CD4-positive, alpha-beta T cell treated with Interleukin-17A for 1 hour (primary cell): ENCODE data around the gene STRADB.
"Not testable (repeated sequence)": the region's sequence is repeated elsewhere in the genome, so short reads cannot be mapped to it uniquely, and the experiment has no call there.

Experiments
- DNase-seq: peaks from one replicate; pipeline ENCODE4 v3.0.0-alpha.2; 2020

STRADB gene, protein sequence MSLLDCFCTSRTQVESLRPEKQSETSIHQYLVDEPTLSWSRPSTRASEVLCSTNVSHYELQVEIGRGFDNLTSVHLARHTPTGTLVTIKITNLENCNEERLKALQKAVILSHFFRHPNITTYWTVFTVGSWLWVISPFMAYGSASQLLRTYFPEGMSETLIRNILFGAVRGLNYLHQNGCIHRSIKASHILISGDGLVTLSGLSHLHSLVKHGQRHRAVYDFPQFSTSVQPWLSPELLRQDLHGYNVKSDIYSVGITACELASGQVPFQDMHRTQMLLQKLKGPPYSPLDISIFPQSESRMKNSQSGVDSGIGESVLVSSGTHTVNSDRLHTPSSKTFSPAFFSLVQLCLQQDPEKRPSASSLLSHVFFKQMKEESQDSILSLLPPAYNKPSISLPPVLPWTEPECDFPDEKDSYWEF

DNA sequence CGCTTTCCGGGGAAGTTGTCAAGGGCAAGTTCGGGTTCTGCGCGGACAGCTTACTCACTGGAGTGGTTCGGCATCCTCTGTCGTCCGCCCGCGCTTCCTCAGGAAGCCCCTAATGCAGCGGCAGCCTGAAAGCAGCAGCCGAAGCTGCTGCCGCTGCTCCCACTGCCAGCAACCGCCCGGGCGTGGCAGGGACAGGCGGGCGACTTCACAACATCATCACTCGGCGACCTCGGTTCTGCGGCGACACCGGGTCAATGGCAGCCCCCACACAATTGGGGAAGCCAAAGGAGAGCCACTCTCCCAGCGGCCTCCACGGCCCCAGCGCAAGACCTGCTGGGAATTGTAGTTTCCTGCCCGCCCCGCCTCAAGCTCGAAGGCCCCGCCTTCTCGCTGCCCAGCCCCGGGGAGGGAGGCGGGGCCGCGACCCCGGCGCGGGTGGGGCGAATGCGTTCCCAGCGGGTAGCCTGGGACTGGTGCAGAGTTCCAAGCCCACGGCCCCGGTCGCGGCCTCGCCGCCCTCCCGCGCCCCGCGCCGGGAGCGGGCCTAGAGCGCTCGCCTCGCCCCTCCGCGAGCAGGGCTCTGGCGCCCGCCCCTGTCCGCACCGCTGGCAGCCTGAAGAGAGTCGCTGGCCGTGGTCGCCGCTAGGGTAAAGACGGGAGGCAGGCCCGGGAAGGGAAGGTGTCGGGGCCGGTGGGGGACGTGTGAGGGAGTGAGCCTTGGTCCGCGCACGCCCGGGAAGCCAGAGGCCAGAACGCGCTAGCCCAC is at the start of gene STRADB, which contains the start of gene TRAK2:
TSS of gene STRADB (plus strand) at position 449 of the 766 bp plus-strand sequence. CDS start 3,101 bp downstream, outside the sequence.
TSS of gene TRAK2 (minus strand) at position 167 of the 766 bp plus-strand sequence. CDS start 30,951 bp downstream, outside the sequence.
- DNase-seq, result peak; percentile 98

DNA sequence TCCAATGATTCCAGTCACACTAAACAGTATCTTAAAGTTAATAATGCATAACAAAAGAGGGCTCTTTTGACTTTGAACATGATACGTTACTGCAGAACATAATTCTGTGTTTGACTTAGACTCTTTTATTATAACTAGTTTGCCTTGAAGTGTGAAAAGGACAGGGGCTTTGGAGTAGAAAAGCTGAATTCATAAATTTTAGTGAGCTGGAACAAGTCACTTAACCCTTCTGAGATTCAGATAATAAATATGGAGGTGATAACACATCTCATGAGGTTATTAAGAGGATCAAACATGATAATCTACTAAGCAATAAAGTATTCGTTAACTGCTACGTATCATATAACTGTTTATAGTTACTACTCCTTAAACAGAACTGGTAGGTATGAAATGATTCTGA is 49.7 kb upstream of the STRADB start:
- no peak for DNase-seq

DNA sequence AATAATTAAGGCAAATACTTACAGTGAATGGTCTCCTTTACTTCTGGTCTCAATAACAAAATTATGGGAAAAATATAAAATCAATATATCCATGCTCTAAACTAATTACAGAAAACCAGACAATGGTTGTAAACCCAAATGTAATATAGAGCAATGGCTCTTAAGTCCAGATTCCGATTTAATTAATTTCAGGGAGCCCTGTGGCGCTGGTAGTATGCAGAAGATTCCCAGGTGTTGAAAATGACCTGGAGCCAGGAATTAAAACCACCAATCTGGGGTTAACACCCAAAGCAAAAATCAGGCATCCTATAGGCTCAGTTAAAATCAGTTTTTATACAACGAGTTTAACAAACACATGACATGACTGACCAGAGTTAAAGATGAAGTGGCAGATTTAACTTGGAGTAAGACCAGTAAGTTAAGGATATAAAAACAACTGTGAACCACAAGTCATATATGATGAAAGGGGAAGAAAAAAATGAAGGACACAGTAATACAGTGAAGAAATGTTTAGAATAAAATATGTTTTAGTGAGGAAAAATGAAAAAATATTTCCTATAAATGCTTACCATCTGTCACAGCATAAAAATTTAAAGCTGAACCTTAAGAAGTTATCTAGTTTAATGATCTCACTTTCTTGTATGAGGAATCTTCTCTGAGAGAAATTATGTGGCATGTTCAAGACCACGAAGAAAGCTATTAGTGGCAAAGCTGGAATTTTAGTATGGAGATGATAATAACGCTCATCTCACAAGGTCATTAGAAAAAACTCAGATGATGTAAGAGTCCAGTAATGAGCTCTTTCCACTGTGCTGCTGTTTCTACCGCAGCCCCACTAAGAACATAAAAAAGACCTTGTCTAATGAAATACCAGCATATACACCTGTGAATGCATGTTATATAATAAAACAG is 48.6 kb upstream of the STRADB start:
- no peak for DNase-seq

DNA sequence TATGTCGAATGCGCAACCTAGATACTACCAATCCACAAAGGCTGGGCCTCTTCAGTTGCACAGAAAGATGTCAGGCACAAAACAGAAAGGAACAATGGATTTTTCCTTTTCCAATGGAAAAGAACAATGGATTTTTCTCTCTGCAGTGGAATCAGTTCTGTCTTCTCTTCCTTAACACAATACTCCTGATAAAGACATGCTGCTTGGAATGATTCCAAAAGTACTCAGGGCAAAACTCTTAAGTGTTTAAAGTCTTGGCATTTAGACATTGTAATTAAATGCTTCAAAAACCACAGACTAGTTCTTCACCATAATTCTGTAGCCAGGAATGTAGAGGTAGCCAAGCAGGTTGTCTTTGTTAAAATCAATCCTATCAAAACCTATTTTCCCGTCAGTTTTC is 47.7 kb upstream of the STRADB start:
- no peak for DNase-seq

DNA sequence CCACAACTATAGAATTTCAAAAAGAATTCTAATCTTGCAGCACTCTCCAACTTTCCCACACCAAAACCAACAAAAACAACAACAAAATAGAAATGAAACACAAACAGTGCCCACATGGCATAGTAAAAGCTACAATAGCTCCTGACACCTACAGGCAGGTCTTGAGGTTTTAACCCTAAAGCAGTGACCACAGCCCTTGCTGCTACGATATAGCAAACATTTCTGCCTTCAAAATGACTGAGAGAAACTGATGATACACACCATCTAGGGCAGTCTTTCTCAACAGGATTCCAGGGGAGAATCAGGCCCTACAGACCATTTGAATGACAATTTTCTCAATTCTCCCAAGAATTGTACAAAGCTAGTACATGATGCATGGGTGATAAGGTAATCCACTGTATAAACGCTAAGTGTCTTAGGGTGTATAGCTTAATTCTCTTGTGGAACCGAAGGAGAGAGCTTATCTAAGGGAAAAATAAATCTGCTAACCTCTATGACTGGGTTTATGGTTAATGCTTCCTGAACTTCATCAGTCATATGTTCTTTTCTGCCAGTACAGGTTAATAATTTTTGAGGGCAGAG is 46.8 kb upstream of the STRADB start:
- no peak for DNase-seq

DNA sequence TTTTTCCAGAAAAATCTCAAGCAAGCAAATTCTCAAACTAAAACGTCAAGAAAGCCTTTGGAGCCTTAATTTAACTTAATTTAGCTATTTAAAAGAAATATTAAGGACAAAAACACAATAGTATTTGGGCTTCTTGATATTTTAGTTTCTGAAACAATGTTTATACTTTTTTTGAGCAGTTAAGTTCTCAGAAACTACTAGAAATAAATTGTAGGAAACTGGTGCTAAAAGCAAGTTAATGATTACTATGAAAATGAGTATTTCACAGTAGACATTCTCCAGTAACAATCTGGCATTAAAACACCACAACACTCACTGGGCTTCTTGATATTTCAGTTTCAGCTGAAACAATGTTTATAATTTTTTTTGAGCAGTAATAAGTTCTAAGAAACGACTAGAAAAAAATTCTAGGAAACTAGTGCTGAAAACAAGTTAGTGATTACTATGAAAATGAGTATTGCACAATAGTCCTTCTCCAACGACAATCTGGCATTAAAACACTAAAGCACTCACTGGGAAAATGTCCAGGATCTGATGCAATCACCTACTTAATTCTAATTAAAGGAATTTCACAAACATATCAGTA is 45.4 kb upstream of the STRADB start:
- no peak for DNase-seq

DNA sequence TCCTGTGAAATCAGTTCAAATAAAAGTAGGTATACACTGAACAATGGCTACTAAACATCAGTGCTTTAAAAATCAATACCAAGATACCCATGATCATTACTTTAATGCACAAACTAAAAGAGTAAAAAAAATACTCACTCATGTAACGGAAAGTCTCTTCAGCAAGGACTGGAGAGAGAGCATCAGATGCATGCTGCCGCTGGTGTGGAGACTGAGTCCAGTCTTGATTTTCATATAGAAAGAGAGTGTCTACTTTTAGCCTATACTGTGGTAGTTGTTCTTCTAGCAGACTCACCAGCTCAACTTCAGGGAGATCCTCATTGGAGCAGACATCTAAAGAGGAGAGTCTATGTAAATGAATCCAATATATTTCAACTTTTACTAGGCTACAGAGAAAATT is 44.3 kb upstream of the STRADB start:
- DNase-seq, result no peak

DNA sequence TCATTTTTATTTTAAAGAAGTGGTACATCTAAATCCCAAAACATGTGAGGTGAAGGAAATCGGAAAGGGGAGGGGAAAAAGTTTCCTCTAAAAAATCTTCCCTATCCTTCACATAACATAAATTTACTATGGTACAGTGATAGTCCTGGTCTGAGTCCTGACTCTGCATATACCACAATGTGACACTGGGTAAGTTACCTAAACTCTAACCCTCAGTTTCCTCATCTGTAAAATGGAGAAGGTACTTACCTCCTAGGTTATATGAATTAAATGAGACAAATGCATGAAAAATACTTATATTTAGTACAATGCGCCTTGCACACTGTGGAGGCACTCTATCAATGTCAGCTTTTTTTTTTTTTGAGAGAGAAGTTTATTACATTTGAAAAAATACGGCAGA is 42.6 kb upstream of the STRADB start:
- no peak for DNase-seq

DNA sequence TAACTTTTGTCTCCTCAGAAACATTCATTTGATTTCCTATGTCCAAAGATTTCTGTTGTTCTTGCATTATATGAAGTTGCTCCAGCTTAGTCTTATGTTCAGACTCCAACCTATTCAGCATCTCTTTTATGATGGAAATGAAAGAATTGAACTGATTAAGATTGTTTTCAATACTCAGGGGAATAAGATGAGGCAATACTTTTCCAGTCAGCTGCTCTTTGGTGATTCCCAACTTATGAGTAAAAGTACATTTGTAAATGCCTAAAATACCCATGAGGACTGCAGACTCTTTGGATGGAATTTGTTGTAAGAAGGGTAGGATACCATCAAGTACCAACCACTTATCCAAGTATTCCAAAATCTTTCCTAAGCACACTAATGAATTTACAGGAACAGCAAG is 40.1 kb upstream of the STRADB start:
- DNase-seq, result no peak

DNA sequence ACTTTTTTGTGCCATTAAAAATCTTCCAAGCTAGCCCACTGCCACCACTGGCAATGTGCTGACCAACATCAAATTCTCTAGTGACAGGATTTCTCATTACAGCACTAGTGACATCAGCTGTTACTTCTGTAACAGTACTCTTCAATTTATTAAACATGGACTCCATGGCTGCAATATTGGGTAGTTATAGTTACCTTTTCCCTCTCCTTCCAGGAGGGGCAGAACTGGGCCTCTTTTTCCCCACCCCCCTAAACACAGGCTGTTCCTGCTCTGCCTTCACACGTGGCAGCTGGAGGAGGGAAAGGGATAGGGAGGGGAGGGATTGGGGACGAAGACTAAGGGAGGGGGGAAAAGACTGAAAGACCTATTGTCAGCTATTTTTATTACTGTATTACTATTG is 38.4 kb upstream of the STRADB start:
- no peak for DNase-seq

DNA sequence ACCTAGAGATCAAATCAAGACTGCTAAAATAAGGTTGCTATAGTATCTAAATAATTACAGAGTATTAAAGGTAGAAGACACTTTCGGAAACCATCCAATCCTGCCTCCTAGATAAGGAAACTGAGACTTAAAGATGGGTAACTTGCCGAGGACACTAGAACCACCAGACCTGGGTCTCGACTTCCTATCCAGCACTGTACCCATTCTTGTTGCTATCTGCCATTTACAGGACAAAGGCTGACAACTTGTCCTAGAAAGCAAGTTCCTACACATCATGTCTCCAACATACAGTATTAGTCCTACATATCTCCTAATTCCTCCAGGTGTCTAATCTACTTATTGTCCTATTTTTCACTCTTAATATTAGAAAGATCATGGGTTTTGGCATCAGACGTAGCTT is 38.0 kb upstream of the STRADB start:
- no peak for DNase-seq

DNA sequence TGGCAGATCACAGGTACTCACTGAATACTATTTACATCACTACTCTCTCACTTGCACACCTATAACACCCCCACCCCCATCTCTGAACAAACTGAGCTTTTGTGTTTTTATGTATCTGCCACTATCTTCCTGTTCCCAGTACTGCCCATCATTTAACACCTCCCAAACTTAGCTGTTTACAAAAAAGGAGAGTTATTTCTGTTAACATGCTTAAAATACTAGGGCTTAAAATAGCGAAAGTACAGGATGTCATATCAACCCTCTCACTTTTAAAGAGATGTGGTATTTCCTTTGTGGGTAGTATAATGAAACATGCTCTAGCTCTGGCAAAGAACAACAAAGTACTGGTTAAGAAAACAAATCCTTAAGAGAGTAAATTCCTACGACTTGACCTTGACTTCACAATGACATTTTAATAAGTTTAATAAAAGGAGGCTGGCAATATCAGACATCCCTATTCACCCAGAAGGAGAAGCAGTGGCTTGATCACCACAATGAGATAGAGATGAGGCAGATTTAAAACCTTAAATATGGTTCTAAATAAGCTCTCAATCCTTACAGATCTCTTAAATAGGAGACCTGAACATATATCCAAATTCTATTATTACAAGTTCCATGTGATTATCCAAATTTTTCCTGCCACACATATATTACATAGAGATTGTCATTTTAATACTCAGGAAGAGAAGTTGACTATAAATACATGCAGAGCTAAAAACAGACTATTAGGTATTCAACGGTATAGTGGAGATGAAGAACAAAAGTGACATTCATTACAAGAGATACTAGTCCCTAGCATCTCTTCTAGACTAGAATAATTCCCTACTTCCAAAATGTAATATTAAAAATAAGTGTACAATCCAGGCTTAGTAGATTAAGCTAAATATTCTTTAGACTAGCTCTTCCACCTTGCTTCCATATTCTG is 37.2 kb upstream of the STRADB start:
- DNase-seq, result peak; percentile 47

DNA sequence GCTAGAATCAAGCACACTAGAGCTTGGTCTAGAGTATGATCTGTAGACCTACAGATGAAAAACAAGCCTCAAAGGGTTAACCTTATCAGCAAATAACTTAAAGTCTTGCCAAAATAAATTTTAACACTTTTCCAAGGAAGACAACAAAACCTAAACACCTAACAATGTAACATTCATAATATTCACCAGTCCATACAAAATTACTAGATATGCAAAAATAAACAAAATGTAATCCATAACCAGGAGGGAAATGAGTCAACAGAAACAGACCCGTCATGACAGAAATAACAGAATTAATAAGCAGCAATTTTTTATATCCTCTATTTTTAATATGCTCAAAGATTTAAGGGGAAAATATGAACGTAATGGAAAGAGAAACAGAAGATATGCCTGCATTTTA is 36.4 kb upstream of the STRADB start:
- DNase-seq, result no peak

DNA sequence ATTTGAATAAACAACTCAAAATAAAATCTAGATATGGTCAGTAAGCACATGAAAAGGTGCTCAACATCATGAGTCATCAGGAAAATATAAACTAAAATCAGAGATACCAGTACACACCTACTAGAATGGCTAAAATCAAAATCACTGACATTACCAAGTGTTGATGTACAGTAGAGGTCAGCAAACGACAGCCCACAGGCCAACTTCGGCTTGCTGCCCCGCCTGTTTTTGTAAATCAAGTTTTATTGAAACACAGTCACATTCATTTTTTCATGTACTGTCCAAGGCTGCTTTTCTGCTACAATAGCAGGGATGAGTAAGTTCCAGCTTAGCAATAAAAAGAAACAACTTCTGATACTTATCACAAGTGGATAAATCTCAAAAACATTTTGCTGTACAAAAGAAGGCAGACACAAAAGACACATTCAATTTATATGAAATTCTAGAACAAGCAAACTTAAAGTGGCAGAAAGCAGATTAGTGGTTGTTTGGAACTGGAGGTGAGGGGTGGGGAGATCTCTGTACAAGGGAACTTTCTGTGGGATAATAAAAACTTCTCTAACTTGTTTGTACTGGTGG is 32.4 kb upstream of the STRADB start:
- no peak for DNase-seq

DNA sequence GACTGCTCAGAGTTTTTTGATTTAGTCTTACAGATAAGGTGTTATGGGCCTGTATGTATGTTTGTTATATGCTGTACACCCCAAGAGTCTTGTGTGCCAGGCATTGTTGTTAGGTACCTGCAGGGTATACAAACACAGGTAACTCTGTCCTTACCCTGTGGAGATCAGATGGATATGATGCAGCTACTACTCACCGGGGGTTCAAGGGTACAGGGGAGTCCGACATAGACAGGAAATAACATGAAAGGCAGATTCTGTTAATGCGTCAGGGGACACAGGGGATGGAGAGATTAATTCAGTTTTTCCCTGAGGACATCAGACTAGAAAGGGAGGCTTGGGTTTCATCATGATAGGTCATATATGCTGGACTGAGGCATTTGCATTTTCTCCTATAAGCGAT is 31.6 kb upstream of the STRADB start:
- DNase-seq, result no peak

DNA sequence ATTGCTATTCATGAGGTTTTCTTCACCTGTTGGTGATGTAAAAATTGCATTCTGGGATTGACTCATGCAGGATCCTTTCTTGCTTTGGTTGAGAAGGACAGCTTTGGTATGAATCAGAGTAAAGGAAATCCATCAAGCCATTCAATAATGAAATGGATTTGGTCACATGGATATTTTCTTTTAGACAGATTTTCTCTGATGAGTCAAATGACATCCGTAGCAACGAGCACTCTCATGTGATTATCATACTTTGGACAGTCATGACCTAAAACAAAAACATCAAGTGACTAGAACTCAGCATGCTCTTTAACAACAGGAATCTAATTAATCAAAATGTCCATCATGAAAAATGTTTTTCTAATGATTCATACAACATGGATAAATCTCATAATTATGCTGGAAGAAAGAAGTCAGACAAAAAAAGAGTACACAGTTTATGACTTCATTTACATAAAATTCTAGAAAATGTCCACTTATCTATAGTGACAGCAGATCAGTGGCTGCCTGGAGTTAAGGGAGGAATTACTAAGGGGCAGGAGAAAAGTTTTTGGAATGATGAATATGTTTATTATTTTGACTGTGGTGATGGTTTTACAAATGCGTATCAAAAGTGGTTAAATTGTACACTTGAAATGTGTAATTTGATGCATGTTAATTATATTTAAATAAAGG is 31.0 kb upstream of the STRADB start:
- no peak for DNase-seq

DNA sequence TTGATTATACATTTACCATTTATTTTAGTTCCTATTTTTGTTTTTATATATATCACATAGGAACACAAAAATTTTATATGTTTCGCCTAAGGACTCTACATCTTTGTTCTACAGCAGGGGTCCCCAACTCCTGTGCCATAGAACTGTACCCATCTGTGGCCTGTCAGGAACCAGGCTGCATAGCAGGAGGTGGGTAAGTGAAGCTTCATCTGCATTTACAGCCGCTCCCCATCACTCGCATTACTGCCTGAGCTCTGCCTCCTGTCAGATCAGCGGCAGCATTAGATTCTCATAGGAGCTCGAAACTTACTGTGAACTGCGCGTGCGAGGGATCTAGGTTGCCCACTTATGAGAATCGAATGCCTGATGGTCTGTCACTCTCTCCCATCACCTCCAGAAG is 25.6 kb upstream of the STRADB start:
- DNase-seq, result no peak

DNA sequence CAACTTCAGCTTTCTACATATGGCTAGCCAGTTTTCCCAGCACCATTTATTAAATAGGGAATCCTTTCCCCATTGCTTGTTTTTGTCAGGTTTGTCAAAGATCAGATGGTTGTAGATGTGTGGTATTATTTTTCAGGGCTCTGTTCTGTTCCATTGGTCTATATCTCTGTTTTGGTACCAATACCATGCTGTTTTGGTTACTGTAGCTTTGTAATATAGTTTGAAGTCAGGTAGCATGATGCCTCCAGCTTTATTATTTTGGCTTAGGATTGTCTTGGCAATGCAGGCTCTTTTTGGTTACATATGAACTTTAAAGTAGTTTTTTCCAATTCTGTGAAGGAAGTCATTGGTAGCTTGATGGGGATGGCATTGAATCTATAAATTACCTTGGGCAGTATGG is 23.2 kb upstream of the STRADB start:
- DNase-seq, result not testable (repeated sequence)

DNA sequence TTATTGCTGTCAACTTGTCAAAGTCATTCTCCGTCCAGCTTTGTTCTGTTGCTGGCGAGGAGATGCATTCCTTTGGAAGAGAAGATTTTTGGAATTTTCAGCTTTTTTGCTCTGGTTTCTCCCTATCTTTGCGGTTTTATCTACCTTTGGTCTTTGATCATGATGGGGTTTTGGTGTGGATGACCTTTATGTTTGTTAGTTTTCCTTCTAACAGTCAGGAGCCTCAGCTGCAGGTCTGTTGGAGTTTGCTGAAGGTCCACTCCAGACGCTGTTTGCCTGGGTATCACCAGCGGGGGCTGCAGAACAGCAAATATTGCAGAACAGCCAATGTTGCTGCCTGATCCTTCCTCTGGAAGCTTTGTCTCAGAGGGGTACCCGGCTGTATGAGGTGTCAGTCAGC is 21.7 kb upstream of the STRADB start:
- not testable (repeated sequence) for DNase-seq

DNA sequence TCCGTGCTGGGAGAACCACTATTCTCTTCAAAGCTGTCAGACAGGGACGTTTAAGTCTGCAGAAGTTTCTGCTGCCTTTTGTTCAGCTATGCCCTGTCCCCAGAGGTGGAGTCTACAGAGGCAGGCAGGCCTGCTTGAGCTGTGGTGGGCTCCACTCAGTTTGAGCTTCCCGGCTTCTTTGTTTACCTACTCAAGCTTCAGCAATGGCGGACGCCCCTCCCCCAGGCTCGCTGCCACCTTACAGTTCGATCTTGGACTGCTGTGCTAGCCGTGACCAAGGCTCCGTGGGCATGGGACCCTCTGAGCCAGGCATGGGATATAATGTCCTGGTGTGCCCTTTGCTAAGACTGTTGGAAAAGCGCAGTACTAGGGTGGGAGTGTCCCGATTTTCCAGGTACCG is 21.2 kb upstream of the STRADB start:
- DNase-seq, result not testable (repeated sequence)
